ENCODE measurements around the gene LRRTM1. TPM values are rescaled to one million over a fixed set of nuclear protein-coding genes. Genes with fewer than 3 reads are reported as not detected.

Gene LRRTM1
- total RNA-seq, 1 experiment from 2014 or later, result not detected

DNA sequence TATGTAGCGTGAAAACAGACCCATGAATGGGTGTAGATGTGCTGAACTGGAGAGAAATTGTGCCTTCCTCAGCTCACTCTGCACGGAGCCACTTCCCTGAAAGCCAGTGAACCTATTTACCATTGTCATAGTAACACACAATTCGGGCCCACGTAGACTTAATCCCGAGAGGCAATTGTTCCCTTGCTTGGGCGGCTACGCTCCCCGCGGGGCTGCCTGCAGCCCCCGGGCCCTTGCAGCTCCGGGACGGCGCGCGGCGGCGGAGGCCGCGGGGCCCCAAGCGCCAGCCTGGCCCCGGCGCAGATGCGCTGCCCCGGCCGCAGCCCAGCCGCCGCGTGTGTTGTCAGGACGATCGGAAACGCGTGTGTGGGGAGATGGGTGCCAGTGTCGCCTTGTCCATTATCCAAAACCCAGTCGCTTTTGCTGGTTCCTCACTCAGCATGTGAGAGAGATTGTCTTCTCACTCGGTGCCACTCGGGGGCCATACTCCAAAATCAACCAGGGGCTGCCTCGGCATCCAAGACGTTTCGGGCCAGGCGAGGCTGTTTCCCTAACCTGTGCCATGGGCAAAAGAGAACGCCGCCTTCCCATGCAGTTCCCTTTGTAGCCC, 17.9 kb upstream of the LRRTM1 start:
- no peak overlapping the region for H2AFZ ChIP-seq (ENCODE audit: low read depth, low read length, poor library complexity, severe bottlenecking)
- no peak for ATAC-seq
- CTCF ChIA-PET, result no interaction called here

DNA sequence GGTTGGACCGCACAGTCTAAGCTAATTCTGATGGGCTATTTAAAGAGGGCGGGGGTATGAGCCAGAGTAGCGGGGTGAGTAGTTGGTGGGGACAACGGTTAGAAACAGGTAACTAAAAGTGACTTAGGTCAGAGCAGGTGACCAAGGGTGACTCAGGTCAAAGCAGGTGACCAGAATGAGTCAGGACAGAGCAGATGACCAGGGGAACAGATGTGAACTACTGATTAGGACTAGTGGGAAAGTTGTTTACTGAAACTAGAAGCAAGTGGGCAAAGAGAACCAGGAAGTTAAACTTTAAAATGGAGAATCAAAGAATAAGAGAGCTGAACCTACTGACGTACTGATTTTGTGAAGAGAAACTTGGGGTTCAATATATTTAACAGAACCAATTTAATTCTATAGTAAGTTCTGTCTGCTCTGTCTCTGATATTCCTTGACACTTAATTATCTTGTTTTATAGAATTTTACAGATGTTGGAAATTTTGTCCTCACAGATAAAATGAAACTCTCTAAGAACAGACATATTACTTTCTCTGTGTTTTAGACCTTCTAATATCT, 7.8 kb upstream of the LRRTM1 start:
- Histone ChIP-seq H3K4me2 (ENCODE audit: low read length) (no peak overlapping the region), H3K36me3 (ENCODE audit: control insufficient read depth in 1 of 2, insufficient read depth in 2 of 2, low read length in 2 of 2) (no peaks in the 10 kb centered on the region), H3K27me3 (ENCODE audit: insufficient read depth, low read length) (no peaks in the 10 kb centered on the region), H3K9me3 (ENCODE audit: control insufficient read depth in 1 of 2, insufficient read depth in 1 of 2, low read depth in 1 of 2, low read length in 2 of 2) (no peaks in the 10 kb centered on the region; a peak in 2 of 4 replicates), H3K4me3 (replicated peaks in 1 of 2; ENCODE audit: low read depth in 1 of 2, low read length in 2 of 2) (no peak overlapping the region), H3K9ac (ENCODE audit: low read length) (no peak overlapping the region), H3K4me1 (ENCODE audit: control insufficient read depth in 1 of 2, insufficient read depth in 2 of 2, low read length in 2 of 2) (no peaks in the 10 kb centered on the region), H3K79me2 (ENCODE audit: insufficient read depth, low read length) (no peaks in the 10 kb centered on the region), H3K27ac (ENCODE audit: low read depth, low read length) (no peak overlapping the region), H2AFZ (ENCODE audit: low read depth, low read length, poor library complexity, severe bottlenecking) (no peak overlapping the region), H4K20me1 (ENCODE audit: insufficient read depth) (no peaks in the 10 kb centered on the region), H3K9me2 (ENCODE audit: insufficient read depth) (no peaks in the 10 kb centered on the region)
- no peak for ATAC-seq
- RAD21 ChIA-PET (ENCODE audit: low non-redundant PET in 1 of 2, low total read pairs in 2 of 2, uncharacterized antibody in 2 of 2, unreplicated experiment in 2 of 2), result no interaction called here
- no TSS peak for BruUV-seq (replicated peaks)
- POLR2A ChIA-PET, result no interaction called here
- no peak for DNase-seq (ENCODE audit: low read depth, low spot score)
- TF ChIP-seq REST (IDR thresholded peaks at IDR 0.05; ENCODE audit: low read depth) (no peak), POLR2A (IDR thresholded peaks at IDR 0.05; ENCODE audit: borderline replicate concordance, extremely low read depth, insufficient read depth, insufficient read length) (no peak), FOSL1 (IDR thresholded peaks at IDR 0.05; ENCODE audit: low read depth) (no peak), EZH2phosphoT487 (IDR thresholded peaks at IDR 0.05; ENCODE audit: borderline replicate concordance) (no peak), POLR2AphosphoS5 (IDR thresholded peaks at IDR 0.05; ENCODE audit: low read depth, low read length) (no peak)
- intact Hi-C loops (cut with micrococcal nuclease), result no loop called here
- CTCF ChIA-PET, result no interaction called here

More for the DNA sequence above, 17.9 kb upstream of the LRRTM1 start:
- Histone ChIP-seq H3K9me2 (ENCODE audit: insufficient read depth) (no peaks in the 10 kb centered on the region), H3K4me2 (ENCODE audit: low read length) (no peak overlapping the region), H4K20me1 (ENCODE audit: insufficient read depth) (no peaks in the 10 kb centered on the region), H3K27me3 (ENCODE audit: insufficient read depth, low read length) (no peaks in the 10 kb centered on the region), H3K9me3 (ENCODE audit: control insufficient read depth in 1 of 2, insufficient read depth in 1 of 2, low read depth in 1 of 2, low read length in 2 of 2) (peaks cover 7 to 18% of the 10 kb centered on the region in 2 experiments; a peak in 2 of 4 replicates), H3K9ac (ENCODE audit: low read length) (no peak overlapping the region), H3K27ac (ENCODE audit: low read depth, low read length) (no peak overlapping the region), H3K36me3 (ENCODE audit: control insufficient read depth in 1 of 2, insufficient read depth in 2 of 2, low read length in 2 of 2) (no peaks in the 10 kb centered on the region), H3K4me1 (ENCODE audit: control insufficient read depth in 1 of 2, insufficient read depth in 2 of 2, low read length in 2 of 2) (no peaks in the 10 kb centered on the region), H3K4me3 (replicated peaks in 1 of 2; ENCODE audit: low read depth in 1 of 2, low read length in 2 of 2) (no peak overlapping the region), H3K79me2 (ENCODE audit: insufficient read depth, low read length) (no peaks in the 10 kb centered on the region)
- POLR2A ChIA-PET, result no interaction called here
- intact Hi-C loops (cut with micrococcal nuclease), result no loop called here
- no TSS peak for BruUV-seq (replicated peaks)
- DNase-seq (ENCODE audit: low read depth, low spot score), result no peak
- RAD21 ChIA-PET (ENCODE audit: low non-redundant PET in 1 of 2, low total read pairs in 2 of 2, uncharacterized antibody in 2 of 2, unreplicated experiment in 2 of 2), result no interaction called here
- TF ChIP-seq ATF3 (IDR thresholded peaks at IDR 0.05) (no peak), SP1 (IDR thresholded peaks at IDR 0.05; ENCODE audit: low read depth) (no peak), CEBPB (IDR thresholded peaks at IDR 0.05; ENCODE audit: low read depth) (no peak), ZNF274 (IDR thresholded peaks at IDR 0.05; ENCODE audit: low read depth, low read length) (no peak), EZH2 (IDR thresholded peaks at IDR 0.05) (no peak)
